GM21529 (cell line): ENCODE measurements around the gene HOXA11.

ENCODE experiments used
- ATAC-seq: cut with Tn5 transposase; IDR thresholded peaks from one replicate; pipeline ENCODE4 v1.9.1; 2021; ENCODE audit not compliant: unreplicated experiment

HOXA11 gene

GRCh38 chr7:27182285-27182841 is 2.7 kb downstream of the HOXA11 start:
- no peak for ATAC-seq

GRCh38 chr7:27181795-27182275 is 3.2 kb downstream of the HOXA11 start:
- ATAC-seq, result no peak

GRCh38 chr7:27180431-27181420 is 4.3 kb downstream of the HOXA11 start:
- no peak for ATAC-seq

- ATAC-seq, result no peak
Observed at GRCh38 chr7:27179503-27180430, 5.3 kb downstream of the HOXA11 start.

- ATAC-seq, result no peak
Observed at GRCh38 chr7:27179030-27179429, 6.0 kb downstream of the HOXA11 start.

GRCh38 chr7:27178366-27178765 is 6.7 kb downstream of the HOXA11 start:
- no peak for ATAC-seq

- ATAC-seq, result no peak
Observed at GRCh38 chr7:27177795-27178320, 7.2 kb downstream of the HOXA11 start.

GRCh38 chr7:27176962-27177794 is 7.9 kb downstream of the HOXA11 start:
- no peak for ATAC-seq

- no peak for ATAC-seq
Observed at GRCh38 chr7:27176524-27176845, 8.5 kb downstream of the HOXA11 start.

- no peak for ATAC-seq
Observed at GRCh38 chr7:27175626-27176523, 9.2 kb downstream of the HOXA11 start.

GRCh38 chr7:27174874-27175625 is 10.0 kb downstream of the HOXA11 start:
- no peak for ATAC-seq

- ATAC-seq, result no peak
Observed at GRCh38 chr7:27173956-27174873, 10.8 kb downstream of the HOXA11 start, which contains the start of gene HOXA10. TSS of gene HOXA10 (minus strand) at chr7:27174320. CDS start at chr7:27174306, 14 bp downstream.

- no peak for ATAC-seq
Observed at GRCh38 chr7:27173511-27173955, 11.5 kb downstream of the HOXA11 start.

GRCh38 chr7:27172823-27173510 is 12.1 kb downstream of the HOXA11 start:
- no peak for ATAC-seq

- no peak for ATAC-seq
Observed at GRCh38 chr7:27172315-27172774, 12.7 kb downstream of the HOXA11 start.

GRCh38 chr7:27171637-27172314 is 13.3 kb downstream of the HOXA11 start:
- ATAC-seq, result no peak
